ENCODE measurements around the gene CEACAM20.
"Not testable (repeated sequence)": the region's sequence is repeated elsewhere in the genome, so short reads cannot be mapped to it uniquely, and the experiment has no call there.

Gene CEACAM20

DNA sequence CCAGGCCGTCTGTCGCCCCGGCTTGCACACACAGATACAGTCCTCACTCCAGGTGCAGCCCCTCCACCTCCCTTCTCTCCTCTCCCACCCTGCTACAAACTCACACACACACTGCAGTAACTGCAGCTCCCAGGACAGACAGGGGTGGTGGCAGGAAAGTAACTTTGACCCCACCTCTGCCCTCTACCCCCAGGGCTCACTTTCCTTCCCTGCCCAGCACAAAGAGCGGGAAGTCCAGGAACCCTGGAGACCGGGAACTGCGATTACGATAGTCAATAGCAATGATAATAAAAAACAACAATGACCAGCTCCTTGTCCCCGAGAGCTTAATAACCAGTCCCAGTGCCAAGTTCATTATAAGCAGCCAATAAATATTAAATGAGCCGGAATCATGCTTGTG, at the start of gene CEACAM20:
CEACAM20 (minus strand) TSS at position 140 of the 400 bp plus-strand sequence. CDS start 166 bp downstream, outside the sequence.
- DNase-seq (ENCODE audit: low read depth): no peak

GRCh38 chr19:44577566-44577874, 48.0 kb upstream of the CEACAM20 start:
- no peak for DNase-seq (ENCODE audit: low read depth)

GRCh38 chr19:44576843-44577565, 47.5 kb upstream of the CEACAM20 start:
- no peak for DNase-seq (ENCODE audit: low read depth)

DNA sequence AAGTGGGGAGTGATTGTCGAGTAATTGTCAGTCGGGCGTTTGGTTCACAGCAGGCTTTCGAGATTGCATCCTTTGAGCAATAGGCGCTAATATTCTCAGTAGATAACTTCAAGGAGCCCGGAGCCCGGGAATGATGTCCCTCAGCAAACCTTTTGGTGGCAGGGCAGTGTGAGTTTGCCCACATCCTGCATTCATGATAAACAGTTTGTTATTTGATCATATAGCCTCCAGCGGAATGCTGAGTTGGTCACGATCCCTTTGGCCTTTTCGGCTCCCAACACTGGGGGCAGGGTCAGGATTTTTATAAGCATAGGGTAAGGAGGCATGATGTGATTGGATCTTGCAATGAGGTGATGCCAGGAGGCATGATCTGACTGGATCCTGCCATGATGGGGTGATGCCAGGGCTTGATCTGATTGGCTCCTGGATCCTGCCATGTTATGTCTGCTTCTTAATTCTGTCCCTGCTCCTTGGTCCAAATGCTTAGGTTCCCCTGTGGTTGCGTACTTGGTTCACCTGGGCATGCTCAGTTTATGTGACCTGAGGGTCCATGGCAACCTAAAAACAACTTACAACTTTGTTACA, 45.7 kb upstream of the CEACAM20 start:
- DNase-seq (ENCODE audit: low read depth): no peak

GRCh38 chr19:44574186-44574950, 44.9 kb upstream of the CEACAM20 start:
- no peak for DNase-seq (ENCODE audit: low read depth)

DNA sequence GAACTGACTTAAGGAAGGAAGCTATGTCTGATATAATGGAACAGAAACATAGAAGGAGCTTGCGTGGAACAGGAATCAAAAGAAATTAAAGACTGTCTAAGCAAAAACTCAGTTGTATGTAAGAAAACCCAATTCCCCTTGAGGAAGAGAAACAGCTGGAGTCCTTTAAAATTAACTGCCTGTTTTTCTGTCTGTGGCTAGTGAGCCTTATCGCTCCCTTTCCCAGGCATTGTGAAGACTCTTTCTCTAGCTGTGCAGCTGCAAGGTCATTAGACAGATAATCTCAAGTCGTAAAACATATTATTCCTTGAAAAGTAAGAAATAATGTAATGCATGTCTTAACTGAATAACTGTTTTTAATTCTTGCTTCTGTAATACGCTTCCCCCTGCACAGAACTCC, 44.2 kb upstream of the CEACAM20 start:
- no peak for DNase-seq (ENCODE audit: low read depth)

DNA sequence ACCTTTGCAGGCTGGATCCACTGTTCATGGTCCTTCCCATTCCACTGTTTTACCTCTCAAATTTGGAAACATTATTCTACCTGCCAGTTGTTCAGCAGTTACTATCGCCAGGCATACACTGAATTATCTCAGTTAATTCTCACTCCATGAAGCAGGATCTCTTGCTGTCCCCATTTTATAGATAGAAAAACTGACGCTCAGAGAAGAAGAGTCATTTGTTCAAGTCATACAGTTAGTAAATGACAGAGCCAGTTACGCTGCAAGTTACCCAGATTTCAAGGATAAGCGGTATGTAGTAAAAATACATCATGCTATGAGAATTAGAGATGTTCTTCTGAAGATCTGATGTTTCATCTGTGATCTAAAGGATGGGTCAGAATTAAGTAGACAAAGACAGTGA, 43.7 kb upstream of the CEACAM20 start:
- DNase-seq (ENCODE audit: low read depth): no peak

DNA sequence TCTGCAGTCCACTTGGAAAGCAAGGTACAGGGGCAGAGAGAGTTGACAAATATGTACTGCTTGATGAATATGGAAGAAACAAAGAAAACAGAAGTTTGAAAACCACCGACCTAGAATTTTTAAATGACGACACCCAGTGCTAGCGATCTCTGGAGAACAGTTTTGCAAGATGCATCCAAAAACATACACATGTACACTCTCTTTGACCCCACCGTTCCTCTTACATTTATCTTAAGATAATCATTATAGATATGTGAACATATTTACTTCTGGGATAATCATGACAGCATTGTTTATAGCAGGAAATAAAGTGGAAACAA, 43.1 kb upstream of the CEACAM20 start:
- no peak for DNase-seq (ENCODE audit: low read depth)

- DNase-seq (ENCODE audit: low read depth): no peak
Observed at GRCh38 chr19:44571830-44572580, 42.5 kb upstream of the CEACAM20 start.

DNA sequence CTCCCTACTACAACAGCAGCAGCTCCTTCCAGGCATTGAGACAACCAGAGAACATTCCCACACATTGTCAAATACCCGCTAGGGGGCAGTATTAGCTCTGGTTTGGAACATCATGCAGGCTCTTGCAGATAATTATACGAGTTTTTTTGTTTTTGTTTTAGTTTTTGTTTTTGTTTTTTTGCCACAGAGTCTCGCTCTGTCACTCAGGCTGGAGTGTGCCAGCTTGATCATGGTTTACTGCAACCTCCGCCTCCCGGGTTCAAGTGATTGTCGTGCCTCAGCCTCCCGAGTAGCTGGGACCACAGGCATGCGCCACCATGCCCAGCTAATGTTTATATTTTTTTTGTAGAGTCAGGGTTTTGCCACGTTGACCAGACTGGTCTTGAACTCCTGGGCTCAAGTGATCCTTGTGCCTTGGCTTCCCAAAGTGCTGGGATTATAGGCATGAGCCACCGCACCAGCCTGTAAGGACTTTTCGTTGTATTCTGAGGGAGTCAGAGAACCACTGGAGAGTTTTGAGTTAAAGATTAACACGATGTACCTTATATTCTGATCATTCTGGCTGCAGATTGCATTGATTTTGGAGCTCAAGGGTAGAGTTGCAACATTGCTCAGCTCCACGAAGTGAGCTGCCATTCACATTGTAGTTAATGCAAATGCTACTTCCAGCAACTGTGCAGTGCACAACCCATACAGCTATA, 41.7 kb upstream of the CEACAM20 start:
- DNase-seq (ENCODE audit: low read depth): peak; percentile 19

- no peak for DNase-seq (ENCODE audit: low read depth)
Observed at GRCh38 chr19:44570603-44570983, 41.1 kb upstream of the CEACAM20 start.

GRCh38 chr19:44567745-44568144, 38.3 kb upstream of the CEACAM20 start:
- DNase-seq (ENCODE audit: low read depth): no peak

DNA sequence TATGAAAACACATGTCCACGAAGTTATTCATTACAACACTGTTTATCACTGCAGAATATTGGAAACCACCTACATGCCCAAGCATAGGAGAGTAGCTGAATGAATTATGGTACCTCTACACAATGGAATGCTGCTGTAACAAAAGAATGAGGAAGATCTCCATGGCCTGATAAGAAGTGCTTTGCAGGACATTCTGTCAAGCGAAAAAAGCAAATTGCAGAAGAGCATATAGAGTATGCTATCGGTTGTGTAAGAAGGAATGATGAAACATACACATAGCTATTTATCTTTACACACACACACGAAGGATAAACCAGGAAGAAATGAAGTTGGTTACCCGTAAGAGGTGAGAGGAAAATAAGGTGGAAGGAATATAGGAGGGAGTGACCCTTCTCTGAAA, 37.5 kb upstream of the CEACAM20 start:
- DNase-seq (ENCODE audit: low read depth): no peak

DNA sequence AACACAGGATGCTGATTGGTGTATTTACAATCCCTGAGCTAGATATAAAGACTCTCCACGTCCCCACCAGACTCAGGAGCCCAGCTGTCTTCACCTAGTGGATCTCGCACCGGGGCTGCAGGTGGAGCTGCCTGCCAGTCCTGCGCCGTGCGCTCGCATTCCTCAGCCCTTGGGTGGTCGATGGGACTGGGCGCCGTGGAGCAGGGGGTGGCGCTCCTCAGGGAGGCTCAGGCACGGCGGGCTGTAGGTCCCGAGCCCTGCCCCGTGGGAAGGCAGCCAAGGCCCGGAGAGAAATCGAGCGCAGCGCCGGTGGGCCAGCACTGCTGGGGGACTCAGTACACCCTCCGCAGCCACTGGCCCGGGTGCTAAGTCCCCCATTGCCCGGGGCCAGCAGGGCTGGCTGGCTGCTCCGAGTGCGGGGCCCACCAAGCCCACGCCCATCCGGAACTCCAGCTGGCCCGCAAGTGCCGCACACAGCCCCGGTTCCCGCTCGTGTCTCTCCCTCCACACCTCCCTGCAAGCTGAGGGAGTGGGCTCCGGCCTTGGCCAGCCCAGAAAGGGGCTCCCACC, 33.7 kb upstream of the CEACAM20 start:
- not testable (repeated sequence) for DNase-seq (ENCODE audit: low read depth)

GRCh38 chr19:44557933-44558332, 28.5 kb upstream of the CEACAM20 start:
- DNase-seq (ENCODE audit: low read depth): no peak

GRCh38 chr19:44554641-44555246, 25.3 kb upstream of the CEACAM20 start:
- DNase-seq (ENCODE audit: low read depth): no peak

DNA sequence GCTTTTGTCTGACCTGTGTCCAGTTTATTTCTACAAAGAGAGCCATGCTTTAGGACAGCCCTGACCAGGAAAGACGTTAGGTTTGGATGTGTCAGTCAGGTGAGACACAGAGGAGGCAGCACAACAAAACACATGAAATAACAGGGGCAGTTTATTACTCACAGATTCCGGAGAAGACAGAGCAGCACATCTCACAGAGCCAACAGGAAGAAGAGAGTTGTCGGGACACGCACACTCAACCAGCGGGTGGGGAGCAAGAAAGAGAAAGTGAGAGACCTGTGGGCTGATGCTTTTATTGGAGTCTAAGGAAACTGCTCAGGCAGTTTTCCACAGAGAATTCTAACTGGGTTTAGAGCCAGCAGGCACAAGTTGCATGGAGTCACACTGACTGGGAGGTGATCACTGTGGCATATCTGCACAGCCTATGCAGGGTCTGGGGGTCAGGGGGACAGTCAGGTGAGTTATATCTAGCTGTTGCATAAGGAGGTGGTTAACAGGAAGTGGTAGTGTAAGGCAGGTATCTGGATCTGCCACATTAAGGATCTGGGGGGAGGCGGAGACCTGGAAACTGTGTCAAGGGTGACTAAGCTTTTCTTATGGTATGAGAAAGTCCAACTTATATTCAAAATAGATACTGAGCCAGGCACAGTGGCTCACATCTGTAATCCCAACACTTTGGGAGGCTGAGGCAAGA, 24.1 kb upstream of the CEACAM20 start:
- DNase-seq (ENCODE audit: low read depth): no peak

DNA sequence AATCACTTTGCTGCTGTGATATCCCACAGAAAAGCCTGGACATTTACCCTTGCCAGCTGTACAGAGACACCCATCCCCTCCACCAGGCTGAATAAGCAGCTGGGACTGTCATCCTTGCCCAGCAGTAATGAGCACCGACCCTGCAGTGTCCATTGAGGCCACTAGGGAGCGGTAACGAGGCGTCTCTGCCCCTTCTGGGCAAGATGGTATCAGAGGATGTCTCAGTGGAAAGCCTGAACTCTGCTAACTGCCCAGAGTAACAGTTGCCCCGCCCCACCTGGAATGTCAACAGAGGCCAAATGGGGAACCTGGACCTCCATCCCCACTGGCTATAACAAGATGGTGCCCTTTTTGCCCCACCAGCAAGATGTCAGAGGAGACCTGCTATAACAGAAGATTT, 22.8 kb upstream of the CEACAM20 start:
- no peak for DNase-seq (ENCODE audit: low read depth)

- DNase-seq (ENCODE audit: low read depth): no peak
Observed at GRCh38 chr19:44551850-44552249, 22.4 kb upstream of the CEACAM20 start.

DNA sequence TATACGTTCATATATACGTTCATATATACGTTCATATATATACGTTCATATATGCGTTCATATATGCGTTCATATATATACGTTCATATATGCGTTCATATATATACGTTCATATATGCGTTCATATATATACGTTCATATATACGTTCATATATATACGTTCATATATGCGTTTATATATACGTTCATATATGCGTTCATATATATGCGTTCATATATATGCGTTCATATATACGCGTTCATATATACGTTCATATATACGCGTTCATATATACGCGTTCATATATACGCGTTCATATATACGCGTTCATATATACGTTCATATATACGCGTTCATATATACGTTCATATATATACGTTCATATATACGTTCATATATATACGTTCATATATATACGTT, 21.5 kb upstream of the CEACAM20 start:
- not testable (repeated sequence) for DNase-seq (ENCODE audit: low read depth)

DNA sequence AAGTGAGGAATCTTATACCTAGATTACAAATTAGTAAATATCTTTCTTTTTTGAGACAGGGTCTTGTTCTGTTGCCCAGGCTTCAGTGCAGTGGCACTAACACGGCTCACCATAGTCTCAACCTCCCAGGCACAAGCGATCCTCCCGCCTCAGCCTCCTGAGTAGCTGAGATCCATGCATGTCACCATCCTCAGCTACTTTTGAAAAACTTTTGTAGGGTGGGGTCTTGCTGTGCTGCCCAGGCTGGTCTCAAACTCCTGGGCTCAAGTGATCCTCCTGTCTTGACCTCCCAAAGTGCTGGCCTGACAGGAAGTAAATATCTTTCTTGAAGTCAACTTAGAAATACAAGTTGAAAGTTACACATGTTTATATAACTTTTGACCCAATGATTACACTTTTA, 20.0 kb upstream of the CEACAM20 start:
- DNase-seq (ENCODE audit: low read depth): no peak

Data from stimulated activated CD4-positive, alpha-beta T cell treated with anti-CD3 and anti-CD28 coated beads, Interleukin-2, amount 100 ng/mL, for 4 hours (primary cell).